Measurements from ENCODE around the gene ANO10.
"Not testable (repeated sequence)": the region's sequence is repeated elsewhere in the genome, so short reads cannot be mapped to it uniquely, and the experiment has no call there.

Gene ANO10

DNA sequence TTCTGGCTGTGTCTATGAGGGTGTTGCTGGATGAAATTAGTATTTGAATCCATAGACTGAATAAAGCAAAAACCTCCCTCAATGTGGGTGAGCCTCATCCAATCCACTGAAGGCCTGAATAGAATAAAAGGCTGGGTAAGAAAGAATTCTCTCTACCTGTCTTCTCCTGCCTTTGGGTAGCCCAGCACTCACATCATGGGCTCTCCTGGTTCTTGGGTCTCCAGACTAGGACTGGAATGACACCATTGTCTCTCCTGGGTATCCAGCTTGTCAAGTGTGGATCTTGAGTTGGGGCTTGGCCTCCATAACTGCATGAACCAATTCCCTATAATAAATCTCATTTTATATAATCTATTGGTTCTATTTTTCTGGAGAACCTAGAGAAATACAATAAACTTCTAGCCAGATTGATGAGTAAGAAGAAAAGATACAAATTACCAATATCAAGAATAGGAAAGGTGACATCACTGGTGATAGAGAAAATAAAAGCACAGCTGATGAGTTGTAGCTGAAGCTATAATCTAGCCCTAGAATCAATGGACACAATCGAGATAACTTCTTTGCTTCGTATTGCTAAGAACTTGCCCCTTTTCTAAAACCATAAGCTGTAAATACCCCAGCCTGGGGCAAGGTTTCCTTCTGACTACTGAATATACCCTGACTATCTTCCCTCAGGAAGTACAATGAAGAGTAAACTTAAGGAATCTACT is 106.4 kb downstream of the ANO10 start:
- no peak for DNase-seq

DNA sequence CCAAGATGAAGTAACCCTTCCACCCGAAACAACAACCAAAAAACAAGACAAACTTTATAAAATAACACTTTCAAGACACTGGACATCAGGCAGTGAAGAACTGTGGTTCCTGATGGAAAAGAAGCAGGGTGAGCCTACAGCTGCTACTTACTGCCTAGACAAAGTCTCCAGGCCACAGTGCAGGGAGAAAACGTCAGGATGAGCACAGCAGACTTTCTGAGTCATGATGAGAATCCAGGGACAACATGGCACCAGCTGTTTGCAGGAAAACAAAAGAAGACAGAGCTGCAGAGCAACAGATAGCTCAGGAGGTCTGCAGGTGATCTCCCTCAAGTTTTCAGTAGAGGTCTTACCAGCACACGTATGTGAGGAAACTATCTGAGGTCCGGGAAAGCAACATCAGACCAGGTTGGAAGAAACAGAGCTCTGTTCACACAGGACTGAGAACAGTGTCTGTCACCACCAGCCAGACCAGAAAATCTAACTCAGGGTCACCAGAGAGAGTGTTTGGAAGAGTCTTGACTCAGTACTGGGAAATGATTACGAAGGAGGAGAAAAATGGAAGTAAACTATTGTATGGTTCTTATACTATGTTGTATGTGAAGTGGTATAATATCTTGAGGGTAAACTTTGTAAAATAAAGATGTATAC is 108.9 kb downstream of the ANO10 start:
- DNase-seq, result no peak

DNA sequence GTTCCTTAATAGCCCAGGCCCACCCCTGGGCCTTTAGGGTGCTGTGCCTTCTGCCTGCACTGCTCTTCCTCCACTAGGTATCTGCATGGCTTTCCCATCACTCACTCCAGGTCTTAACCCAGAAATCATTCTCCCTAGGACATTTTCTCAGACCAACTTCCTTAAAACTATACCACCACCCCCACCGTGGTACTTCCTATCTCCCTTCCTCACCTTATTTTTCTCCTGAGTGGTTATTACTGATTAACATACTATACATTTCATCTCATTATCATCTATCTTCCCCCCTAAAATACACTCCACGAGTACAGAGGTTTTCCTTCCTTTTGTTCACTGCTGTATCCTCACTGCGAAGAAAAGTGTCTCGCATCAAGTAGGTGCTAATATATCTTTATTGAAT is 115.2 kb downstream of the ANO10 start:
- DNase-seq, result no peak

DNA sequence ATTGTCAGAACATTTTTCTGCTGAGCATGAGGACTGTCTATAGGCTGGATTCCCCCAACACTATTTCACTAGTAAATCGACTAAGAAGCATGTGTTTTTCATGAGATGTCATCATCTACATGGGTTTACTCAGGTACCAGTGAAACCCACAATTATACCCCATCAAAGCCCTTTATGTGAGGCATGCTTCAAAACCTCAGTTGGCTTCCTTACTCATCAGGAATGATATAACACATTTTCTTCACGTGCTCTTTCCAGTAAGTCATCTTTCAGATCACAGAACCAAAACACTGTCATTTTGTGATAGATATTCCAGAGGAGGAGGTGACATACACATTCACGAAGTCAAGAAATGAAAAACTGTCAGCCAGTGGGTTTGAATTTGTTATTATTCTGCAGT is 116.5 kb downstream of the ANO10 start:
- no peak for DNase-seq

DNA sequence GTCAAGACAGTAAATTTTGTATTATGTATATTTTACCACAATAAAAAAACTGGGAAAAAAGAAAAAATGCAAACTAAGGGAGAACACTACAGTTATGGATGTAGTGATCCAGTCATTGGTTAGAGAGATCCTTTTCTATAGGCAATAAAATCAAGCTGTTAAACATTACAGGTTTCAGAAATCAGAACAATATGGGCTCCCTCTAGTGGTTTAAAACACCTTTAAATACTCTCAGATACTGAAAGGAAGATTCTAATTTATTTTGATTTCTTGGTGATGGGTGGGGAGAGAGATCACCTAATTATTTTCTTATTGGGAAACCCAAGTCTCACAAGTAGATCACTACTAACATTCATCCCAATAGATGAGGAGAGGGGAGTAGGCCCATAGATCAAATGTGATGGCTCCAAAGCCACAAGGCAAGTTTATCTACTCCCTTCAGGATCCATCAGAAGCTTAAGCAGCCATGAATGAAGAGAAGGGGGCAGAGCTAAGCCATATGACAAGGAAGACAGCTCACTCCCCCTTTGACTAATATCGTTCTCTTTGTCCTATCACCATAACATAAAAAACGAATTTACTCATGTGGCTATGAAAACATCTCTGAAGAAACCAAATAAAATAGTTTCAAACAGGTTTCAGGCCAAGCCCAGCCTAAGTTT is 118.6 kb downstream of the ANO10 start:
- no peak for DNase-seq

DNA sequence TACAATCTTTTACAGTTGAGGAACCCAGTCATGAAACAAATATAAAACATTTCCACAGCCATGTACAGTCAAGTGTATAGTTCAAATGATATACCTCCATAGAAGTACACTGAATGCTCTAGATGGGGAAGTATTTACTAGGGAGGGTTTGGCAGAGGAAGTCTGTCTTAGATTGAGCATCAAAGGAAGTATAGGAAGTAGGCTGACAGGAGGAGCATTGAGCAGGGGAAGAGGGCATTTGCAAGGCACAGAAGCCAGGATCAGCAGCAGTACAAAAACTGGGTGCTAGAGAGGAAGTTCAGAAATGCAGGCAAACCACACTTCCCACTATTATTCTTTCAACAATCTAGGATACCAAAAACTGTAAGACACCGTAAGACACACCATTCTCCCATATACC is 122.6 kb downstream of the ANO10 start:
- DNase-seq, result no peak

DNA sequence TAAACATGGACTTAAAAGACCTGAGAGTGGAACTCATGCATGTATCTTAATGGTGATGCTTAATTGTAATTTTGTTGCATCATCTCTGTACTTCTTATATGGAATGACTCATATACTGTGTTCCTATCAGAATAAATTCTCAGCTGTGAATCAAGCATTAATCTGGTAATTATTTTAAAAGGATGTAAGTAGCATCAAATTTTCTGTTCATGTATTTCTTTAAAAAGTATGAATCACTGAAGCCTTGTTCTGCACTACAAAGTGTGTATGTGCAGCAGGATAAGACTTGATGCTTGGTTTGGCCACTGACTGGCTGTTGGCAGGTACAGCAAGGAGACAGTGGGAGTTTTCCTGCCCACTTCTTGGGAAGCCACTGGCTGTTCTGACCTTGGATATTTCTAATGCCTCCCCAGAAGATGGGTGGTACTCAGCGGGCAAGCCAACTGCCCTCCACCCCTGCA is 123.9 kb downstream of the ANO10 start:
- DNase-seq, result no peak

DNA sequence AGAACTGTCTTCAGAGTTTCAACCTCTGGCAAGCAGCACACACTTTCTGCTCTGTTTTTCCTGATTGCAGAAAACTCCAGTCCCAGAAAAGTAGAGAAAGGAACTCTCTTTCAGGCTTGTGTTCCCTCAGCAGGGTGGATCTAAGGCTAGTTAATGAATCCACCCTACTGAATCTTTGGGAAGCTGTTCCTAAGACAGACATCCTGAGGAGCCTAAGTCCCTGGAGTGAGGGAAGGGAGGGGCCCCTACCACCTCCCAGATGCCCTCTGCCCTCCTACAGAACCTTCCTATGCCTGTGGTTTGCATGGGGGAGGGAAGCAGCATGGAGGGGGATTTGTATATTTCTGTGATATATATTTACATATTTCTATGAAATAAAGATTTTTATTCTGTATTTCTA is 124.4 kb downstream of the ANO10 start:
- no peak for DNase-seq

DNA sequence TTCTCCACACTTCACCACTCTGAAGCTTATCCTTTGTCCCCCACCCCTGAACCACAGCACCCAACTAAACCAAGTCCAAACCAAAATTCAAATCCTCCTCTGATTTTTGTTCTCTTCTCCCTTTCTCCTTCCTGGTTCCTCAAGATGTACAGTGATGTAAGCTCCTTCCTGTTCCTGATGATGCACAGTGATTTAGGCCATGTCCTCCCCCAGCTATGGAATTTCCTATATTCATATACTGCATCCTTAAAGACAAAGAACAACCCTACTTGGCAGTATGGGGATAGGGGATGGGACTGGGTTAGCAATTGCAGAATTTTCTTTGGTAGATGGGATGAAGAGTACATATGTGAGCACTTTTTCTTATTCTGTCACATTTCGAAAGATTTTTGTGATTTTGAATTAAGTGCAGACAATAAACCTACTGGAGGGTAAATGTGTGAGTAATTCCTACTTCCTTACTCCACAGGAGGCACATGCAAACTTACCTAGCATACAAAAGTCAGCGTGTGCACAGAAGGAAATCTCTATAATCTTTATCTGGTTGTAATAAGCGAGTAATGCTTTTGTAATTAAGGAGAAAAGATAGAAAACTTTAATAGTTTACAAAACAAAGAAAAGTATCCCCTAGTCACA is 125.0 kb downstream of the ANO10 start:
- DNase-seq, result no peak

DNA sequence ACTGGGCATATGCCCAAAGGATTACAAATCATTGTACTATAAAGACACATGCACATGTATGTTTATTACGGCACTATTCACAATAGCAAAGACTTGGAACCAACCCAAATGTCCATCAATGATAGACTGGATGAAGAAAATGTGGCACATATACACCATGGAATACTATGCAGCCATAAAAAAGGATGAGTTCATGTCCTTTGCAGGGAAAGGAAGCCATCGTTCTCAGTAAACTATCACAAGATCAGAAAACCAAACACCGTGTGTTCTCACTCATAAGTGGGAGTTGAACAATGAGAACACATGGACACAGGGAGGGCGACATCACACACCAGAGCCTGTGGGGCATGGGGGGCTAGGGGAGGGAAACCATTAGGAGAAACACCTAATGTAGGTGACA is 128.9 kb downstream of the ANO10 start:
- DNase-seq, result not testable (repeated sequence)

DNA sequence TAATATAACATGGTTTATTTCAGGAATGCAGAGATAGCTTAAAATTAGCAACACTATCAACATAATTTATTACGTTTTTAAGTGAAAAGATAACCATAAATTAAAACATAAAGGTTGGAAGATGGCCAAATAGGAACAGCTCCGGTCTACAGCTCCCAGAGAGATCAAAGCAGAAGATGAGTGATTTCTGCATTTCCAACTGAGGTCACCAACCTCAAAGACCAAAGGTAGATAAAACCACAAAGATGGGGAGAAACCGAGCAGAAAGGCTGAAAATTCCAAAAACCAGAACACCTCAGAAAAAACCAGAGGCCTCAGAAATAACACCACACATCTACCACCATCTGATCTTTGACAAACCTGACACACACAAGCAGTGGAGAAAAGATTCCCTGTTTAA is 130.0 kb downstream of the ANO10 start:
- not testable (repeated sequence) for DNase-seq

DNA sequence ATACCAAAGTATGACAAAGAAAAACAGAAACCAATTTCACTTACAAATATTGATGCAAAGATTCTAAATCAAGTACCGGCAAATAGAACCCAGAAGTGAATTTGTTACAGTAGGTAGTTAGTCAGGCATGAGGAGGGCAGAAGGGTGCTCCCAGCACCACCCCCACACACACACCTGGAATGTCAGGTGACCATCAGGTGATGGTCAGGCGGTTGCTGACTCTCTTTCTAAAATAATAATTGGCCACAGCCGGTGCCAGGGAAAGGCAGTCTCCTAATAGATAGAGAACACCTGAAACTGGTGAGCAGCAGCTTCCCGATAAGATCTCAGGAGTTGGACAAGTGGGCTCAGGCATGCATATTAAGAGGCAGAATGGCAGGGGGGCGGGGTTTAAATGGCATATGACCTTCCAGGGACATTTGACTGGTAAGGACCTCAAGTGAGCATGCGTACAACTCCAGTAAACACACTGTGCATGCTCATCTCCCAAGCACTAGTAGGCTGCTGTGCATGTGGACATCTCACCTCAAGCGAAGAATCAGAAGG is 131.1 kb downstream of the ANO10 start:
- no peak for DNase-seq

DNA sequence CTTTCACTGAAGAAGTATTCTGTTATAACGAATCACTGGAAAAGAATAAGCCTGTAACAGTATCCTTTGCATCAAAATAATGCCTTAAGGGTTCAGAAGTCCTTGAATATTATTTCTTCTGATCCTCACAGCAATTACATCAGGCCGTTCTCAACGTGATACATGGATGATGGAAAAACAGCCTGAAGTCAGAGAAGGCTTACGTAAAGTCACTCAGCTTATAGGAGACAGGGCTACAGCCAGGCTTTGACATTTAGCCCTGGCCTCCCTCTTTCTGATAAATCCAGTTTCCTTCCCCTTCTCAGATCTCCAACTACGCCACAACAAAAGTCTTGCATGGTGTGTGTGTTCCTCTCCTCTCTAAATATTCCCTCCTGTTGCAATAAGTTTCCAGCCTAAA is 131.9 kb downstream of the ANO10 start:
- no peak for DNase-seq

DNA sequence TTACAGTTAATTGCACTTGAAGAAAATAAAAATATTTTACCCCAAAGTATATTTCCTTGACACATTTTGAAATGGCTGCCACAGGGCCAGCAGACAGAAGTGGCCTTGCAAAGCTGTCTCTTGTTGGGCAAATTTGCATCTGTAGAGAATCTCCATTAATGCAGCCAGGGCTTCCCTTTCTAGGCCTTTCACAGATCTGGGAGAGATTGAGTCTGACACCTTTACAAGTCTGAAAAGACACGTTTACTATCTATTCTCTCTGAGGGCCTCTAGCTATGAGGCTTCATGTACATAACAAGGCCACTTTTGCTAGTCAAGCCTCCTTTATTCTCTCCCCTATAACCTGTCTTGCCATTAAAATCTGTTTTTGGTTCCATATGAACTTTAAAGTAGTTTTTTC is 135.9 kb downstream of the ANO10 start:
- DNase-seq, result no peak

DNA sequence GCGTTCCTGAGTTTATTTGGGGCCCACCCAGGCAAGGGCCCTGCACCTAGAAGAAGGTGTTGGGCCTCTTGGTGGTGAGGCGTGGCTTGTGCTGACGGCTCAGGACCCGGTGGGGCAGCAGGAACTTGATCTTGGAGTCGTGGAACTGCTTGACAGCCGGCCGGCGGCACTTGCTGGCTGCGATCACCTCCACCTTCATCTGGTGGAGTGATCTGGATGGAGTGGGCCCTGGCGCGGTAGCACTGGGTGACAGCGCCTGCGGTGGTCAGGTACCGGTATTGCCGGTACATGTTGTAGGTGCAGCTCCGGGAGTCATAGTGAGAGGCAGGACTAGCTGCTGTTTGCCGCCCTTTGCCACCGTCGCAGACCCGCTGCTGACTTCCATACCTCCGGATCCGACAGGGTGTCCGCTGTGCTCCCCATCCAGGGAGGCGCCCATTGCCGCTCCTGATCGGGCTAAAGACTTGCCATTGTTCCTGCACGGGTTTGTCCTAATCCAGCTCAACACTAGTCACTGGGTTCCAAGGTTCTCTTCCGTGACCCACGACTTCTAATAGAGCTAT is 136.8 kb downstream of the ANO10 start:
- DNase-seq, result no peak

DNA sequence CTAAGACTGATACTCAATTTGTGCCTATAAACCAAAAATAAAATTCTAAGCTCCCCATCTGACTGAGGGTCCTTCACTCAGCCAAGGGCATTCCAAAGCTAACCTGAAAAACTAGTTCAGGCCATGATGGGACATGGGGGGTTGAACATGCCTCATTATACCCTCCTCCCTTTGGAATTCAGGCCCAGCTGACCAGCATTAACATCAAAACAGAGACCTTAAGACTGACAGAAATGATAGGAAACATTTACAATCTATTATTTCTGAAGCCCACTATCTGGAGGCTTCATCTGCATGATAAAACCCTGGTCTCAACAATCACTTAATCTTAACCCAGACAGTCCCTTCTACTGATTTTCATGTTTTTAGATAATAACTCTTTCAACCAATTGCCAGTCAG is 140.4 kb downstream of the ANO10 start:
- no peak for DNase-seq

DNA sequence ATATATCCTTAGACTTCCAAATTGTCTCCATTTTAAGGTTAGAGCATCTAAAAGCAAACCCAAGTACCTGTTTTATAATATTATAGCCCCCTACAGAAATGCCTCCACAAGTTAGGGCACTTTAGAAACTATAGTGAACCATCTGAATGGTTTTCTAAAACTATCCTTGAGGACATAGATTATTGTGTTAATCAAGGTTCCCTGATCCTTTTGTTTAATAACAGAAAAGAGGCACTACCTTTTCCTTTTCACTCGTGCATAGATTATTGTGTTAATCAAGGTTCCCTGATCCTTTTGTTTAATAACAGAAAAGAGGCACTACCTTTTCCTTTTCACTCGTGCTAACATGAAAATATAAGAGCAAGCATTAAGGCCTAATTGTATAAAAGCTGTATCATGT is 143.0 kb downstream of the ANO10 start:
- not testable (repeated sequence) for DNase-seq

DNA sequence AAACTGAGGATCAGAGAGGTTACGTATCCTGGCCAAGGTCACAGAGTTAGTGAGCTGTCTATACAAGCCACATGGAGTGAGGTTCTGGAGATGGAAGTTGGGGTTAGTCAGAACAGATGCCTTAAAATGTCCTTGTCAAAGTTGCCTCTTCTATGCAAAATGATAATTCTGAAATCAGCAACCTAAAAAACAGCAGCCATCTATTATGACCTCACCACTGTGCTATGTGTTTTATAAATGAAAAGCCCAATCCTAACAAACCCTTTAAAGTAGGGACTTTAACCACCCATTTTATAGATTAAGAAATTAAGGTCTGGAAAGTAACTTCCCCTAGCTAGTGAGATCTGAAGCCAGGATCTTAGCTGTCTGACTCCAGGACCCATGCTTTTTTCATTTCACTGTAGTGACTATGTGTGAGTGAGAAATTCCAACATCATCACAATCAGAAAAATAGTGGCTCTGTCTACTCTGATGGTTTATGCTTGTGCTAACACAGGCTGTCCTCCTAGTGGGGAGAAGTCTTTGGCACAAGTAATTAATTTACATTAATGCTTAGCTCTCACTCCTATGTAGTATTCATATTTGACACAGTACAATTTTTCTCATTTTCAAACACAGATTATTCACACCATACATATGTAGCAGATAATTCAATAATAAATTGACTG is 143.6 kb downstream of the ANO10 start:
- DNase-seq, result no peak

DNA sequence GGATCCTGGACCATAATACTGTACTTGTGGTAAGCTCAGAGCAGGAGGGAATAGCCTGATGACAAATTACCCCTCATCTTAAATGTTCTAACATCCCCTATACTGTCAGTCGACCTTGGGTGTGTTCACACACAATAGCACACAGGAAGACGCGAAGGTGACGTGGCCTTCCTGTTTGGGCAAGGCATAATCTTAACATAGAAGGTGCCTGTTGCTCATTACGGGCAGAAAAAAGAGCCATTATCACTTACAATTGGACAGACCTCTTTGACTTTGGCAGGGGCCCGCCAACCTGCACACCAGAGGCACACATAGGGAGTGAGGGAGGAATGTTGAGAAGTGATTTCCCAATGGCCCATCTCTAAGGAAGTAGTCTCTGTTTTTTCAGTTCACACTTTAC is 144.2 kb downstream of the ANO10 start:
- no peak for DNase-seq

DNA sequence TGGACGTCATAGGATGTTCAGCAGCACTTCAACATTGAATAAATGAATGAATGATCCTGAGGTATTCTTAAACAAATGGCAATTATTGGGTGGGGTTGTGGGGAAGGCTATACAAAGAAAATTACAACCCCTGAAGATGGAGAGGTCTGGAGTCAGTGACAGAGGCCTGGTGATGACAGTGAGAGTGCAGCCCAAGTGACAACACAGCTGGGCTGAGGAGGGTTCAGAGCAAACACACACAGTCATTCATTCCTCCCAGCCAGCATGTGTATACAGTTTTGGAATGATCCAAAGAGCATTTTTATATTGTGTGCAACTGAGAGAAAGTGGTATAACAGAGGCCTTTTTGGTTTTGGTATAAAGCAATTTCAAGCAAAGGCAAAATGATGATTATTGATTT is 148.1 kb downstream of the ANO10 start:
- no peak for DNase-seq

DNA sequence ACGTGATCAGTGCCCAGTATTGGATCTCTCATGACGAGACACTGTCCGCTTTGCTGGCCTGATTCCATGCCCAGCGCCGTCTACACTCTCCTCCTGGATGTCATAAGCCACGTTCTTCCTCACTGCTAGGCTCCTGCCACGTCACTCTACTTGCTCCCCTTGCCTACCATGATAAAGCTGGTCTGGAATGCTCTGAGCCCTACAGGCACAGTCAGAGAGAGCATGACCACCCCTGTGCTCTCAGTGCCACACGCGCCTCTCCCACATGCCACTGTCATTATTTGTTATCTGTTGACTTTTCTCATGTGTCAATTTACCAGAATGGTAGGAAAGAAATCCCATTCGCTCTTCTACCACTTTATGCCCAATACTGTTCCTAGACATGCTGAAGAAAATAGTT is 148.6 kb downstream of the ANO10 start:
- no peak for DNase-seq

DNA sequence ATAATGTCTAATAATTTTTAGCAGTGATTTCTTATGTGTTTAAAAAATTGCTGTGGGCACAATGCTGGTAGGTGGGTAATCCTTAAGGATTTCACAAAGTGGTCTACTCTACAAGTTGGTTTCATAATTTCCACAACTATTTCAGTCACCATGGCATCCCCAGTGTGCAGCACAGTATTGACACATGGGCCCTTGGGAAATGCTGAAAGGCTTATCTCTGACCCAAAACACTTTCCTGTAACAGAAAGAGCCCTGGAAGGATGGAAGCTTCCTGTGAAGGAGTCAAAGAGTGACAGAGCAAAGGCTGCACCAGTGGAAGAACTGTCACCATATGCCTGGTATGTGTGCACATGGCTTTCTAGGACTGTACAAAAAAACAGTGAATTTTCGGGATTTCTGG is 153.7 kb downstream of the ANO10 start:
- no peak for DNase-seq

DNA sequence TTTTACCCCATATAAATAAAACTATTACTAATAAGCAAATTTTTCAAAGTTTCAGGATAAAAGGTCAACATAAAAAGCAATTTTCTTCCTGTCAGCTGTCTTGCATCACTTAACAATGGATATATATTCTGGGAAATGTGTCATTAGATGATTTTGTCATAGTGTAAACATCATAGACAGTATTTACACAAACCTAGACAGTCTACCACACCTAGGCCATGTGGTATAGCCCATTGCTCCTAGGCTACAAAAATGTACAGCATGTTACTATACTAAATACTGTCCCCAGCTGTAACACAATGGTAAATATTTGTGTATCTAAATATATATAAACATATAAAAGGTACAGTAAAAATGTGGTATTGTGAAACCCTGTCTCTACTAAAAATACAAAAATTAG is 156.7 kb downstream of the ANO10 start:
- DNase-seq, result no peak
